B cell (primary cell): ENCODE data around the gene SLCO1A2.

Experiments
- CTCF ChIP-seq: fragments of 200-600 bp; IDR thresholded peaks from one replicate; pipeline ENCODE4 v1.8.0; 2022; ENCODE audit warnings: antibody characterized with exemption, mild to moderate bottlenecking
- EZH2 ChIP-seq: IDR thresholded peaks from 2 replicates; pipeline ENCODE4 v1.6.1; 2012; ENCODE audit warnings: borderline replicate concordance, low read depth, mild to moderate bottlenecking, moderate library complexity, low read length; ENCODE audit not compliant: insufficient read depth, poor library complexity, severe bottlenecking

GRCh38 chr12:21292111-21292510, 42.6 kb downstream of the SLCO1A2 start:
- TF ChIP-seq CTCF (no peak), EZH2 (no peak)
